ENCODE data around the gene LGALS16.

- TF ChIP-seq CTCF (IDR thresholded peaks at IDR 0.05) (no peak), POLR2A (IDR thresholded peaks at IDR 0.05) (no peak)
These were observed 24.9 kb downstream of the LGALS16 start for GRCh38 chr19:39680593-39680992.

All from Peyer's patch (tissue), 4 donors.